GM19023 (cell line): ENCODE data around the gene SLC48A1.
A peak's percentile ranks its signal among the peaks of the same experiment; 100 is the strongest.
"Not testable (repeated sequence)": the region's sequence is repeated elsewhere in the genome, so short reads cannot be mapped to it uniquely, and the experiment has no call there.

Experiments
- ATAC-seq: cut with Tn5 transposase; IDR thresholded peaks from one replicate; pipeline ENCODE4 v1.9.1; 2021; ENCODE audit warnings: mild to moderate bottlenecking, moderate library complexity; ENCODE audit not compliant: unreplicated experiment

The SLC48A1 gene

DNA sequence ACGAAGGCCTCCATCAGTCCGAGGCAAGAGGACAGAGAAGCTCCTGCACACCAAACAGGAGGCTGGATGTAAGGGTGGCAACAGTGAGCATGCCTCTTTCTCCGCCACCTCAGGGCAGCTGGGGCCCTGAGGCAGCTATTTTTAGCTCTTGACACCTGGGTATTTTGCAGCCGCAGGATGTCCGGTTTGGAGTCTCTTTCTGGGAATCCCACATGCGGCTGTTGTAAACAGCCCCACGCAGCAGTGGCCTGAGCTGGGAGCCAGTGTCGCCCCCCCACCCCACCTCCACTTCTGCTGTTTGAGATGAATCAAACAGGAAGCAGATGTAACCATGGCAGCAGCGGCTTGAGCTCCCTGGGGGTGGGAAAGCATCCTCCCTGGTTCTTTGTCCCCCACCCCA, 35.0 kb downstream of the SLC48A1 start:
- ATAC-seq = no peak

DNA sequence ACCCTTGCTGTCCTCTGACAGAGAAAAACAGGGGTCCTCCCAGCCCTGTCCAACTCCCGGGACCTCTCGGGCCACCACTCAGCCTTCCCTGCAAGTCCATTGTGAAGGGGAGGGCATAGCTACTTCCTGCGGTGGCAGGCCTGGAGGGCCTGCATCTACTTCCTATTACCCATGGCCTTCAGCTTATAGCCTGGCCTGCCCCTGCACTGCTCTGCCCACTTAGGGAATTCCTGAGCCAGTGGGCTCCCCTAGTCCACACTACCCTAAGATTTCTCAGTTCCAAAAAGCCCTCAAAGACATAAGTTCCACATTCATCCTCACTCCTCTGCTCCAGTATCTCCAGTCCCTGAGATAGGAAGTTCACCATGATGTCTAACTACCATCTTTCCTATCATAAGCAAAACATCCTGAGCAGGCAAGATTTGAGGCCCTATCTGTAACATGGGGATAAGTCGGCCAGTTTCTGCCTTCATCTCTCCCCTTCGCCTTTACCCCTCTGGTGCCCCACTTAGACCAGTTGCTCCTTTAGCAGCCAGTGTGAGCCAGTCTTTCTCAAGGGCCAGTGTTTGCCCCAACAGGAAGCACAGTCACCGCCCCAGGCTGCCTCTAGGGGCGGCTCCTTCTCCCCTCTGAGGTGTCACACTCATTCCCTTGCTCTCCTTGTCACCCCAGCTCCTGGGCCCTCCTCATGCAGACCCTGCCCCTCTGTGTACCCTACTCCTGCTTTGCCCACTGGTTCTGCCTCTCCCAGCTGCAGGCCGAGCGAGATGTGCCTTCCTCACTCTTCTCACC, 35.7 kb downstream of the SLC48A1 start:
- no peak for ATAC-seq

GRCh38 chr12:47809518-47809917, 36.5 kb downstream of the SLC48A1 start:
- ATAC-seq = not testable (repeated sequence)

DNA sequence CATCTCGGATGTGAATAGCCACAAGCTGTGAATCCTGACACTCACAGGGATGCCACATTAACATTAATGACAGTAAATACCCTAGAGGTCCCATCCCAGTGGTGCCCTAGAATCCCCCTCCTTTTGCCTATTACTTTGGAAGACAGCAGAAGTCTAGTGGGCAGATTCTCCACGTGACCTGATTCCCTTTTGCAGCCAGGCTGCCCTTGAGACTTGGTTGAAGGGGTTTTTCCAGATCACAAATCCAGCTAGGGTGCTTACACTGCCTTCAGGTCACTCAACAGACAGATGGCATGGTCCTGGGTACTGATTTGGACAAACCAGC, 38.0 kb downstream of the SLC48A1 start:
- ATAC-seq = no peak

GRCh38 chr12:47811581-47812484, 38.8 kb downstream of the SLC48A1 start:
- ATAC-seq = no peak

- ATAC-seq = peak; percentile 69
These were observed 39.9 kb downstream of the SLC48A1 start for GRCh38 chr12:47812797-47813510.

- ATAC-seq = peak; percentile 35
These were observed 40.6 kb downstream of the SLC48A1 start for GRCh38 chr12:47813511-47814196.

DNA sequence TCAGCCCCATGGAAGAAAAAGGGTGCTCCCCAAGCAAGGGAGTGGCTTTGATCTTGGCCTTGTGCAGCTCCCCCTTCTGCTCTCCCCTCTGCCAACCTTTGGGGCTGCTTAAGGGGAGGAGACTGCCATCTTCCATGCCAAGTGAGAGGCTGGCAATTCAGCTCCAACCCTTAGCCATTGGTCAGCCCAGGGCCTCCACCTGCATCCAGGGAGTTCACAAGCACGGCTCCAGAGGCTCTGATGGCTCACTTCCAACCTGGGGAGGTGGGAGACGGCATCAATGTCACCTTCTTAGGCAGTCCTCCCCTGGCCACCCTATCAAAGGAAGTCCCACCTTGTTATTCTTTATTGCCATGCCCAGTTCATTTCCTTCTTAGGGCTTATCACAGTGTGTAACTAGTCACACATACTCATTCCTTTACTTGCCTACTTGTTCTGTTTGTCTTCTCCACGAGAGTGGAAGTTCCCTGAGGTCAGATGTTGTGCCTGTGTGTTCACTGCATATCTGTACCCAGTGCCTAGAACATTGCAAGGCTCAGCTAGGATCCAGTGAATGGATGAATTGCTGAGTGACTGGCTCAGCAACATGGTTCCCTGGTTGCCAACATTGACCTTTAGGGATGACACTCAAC, 41.6 kb downstream of the SLC48A1 start:
- ATAC-seq = no peak

GRCh38 chr12:47815447-47815846, 42.4 kb downstream of the SLC48A1 start:
- not testable (repeated sequence) for ATAC-seq

- no peak for ATAC-seq
These were observed 43.6 kb downstream of the SLC48A1 start for GRCh38 chr12:47816403-47817271.

GRCh38 chr12:47817272-47818006, 44.4 kb downstream of the SLC48A1 start:
- ATAC-seq = no peak

- no peak for ATAC-seq
These were observed 45.0 kb downstream of the SLC48A1 start for GRCh38 chr12:47818007-47818376.

DNA sequence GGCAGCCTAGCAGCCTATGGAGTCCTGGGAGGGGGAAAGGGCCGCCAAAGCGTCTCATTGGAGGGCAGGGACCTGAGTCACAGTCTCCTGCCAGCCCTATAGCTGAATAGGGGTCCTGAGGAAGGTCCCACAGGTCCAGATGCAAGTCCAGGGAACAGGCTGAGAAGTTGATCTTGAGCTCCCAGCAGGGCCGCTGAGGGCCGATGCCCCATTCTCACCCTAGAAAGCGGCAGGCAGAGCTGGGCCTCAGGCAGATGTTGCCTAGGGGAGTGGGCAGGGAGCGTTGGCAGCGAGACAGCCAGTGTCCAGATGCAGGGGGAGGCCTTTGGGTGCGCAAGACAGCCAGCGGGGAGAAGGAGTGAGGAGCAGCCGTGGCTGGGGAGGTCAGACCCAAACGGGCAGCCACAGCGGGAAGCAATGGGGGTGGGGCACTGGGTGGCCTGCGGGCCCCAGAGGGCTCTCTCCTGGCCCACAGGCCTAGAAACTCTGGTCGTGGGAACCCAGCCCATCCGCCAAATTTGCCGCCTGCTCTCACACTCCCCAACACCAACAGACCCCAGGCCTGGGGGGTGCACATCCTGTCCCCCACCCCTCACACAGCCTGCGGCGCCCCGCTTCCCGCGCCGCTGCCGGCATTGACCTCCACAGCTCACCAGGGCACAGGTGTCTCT, 45.6 kb downstream of the SLC48A1 start:
- ATAC-seq = peak; percentile 12

DNA sequence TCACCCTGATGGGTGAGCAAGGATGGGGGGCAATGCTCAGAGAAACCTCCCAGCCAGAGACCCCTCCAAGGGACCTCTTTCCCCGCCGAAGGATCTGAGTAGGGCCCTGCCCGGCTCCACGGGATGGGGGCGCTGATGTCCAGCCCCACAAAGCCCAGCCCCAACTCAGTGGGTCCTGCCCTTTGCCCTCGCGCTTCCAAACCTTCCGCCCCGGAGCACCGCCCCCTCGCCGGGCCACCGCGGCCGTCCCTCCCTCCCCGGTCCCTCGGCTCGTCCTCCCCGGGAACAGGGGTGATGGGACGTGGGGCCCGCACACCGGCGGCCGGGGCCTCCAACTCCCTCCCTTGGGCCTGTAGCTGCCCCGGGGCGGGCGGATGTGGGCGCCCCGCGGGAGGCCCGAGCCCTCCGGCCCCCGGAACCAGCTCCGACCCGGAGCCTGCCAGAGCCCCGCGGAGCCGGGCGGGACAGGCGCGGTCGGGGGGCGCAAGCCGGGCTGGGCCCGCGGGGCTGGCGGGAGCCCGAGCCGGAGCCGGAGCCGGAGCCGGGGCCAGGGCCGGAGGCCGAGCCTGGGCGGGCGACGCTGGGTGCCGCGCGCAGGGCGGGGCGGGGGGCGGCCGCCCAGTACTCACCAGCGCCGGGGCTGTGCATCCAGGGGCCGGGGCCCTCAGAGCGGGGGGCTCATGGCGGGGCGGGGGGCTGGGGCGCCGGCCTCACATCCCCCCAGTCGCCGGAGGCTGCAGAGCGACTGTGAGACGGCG, 46.3 kb downstream of the SLC48A1 start:
- peak; percentile 61 for ATAC-seq

GRCh38 chr12:47819896-47820630, 47.0 kb downstream of the SLC48A1 start, which contains the start of gene HDAC7:
HDAC7 (minus strand) TSS chr12:47819903; CDS start chr12:47819785, 118 bp downstream.
- peak; percentile 33 for ATAC-seq

- ATAC-seq = no peak
These were observed 47.8 kb downstream of the SLC48A1 start for GRCh38 chr12:47820631-47821345.
